ENCODE data around the gene SLC25A45.
A peak's percentile ranks its signal among the peaks of the same experiment; 100 is the strongest.

Gene SLC25A45

GRCh38 chr11:65384301-65384889 lies 1.9 kb upstream of the SLC25A45 start:
- DNase-seq: no peak

- DNase-seq: no peak
These were observed 1.3 kb upstream of the SLC25A45 start for GRCh38 chr11:65383778-65384177.

- no peak for DNase-seq
These were observed 440 bp upstream of the SLC25A45 start for GRCh38 chr11:65382804-65383368.

GRCh38 chr11:65381716-65382032 lies 772 bp downstream of the SLC25A45 start:
- no peak for DNase-seq

- DNase-seq: no peak
These were observed 1.9 kb downstream of the SLC25A45 start for GRCh38 chr11:65380460-65381119.

- DNase-seq: no peak
These were observed 2.6 kb downstream of the SLC25A45 start for GRCh38 chr11:65379698-65380459.

GRCh38 chr11:65378928-65379638 lies 3.4 kb downstream of the SLC25A45 start:
- DNase-seq: no peak

- no peak for DNase-seq
These were observed 4.1 kb downstream of the SLC25A45 start for GRCh38 chr11:65378208-65378927.

GRCh38 chr11:65377777-65378176 lies 4.7 kb downstream of the SLC25A45 start:
- DNase-seq: no peak

GRCh38 chr11:65377036-65377435 lies 5.4 kb downstream of the SLC25A45 start:
- no peak for DNase-seq

GRCh38 chr11:65376138-65376713 lies 6.2 kb downstream of the SLC25A45 start:
- DNase-seq: no peak

GRCh38 chr11:65375012-65375411 lies 7.4 kb downstream of the SLC25A45 start:
- no peak for DNase-seq

- DNase-seq: no peak
These were observed 8.4 kb downstream of the SLC25A45 start for GRCh38 chr11:65373839-65374580.

GRCh38 chr11:65370659-65371049 lies 11.8 kb downstream of the SLC25A45 start:
- DNase-seq: no peak

- peak; percentile 80 for DNase-seq
These were observed 16.1 kb downstream of the SLC25A45 start for GRCh38 chr11:65366340-65366773.

GRCh38 chr11:65363770-65364169 lies 18.7 kb downstream of the SLC25A45 start:
- DNase-seq: no peak

- no peak for DNase-seq
These were observed 19.5 kb downstream of the SLC25A45 start for GRCh38 chr11:65362966-65363365.

- no peak for DNase-seq
These were observed 20.0 kb downstream of the SLC25A45 start for GRCh38 chr11:65362320-65362931.

- no peak for DNase-seq
These were observed 24.5 kb downstream of the SLC25A45 start for GRCh38 chr11:65357856-65358356.

GRCh38 chr11:65356394-65356972 lies 26.0 kb downstream of the SLC25A45 start:
- DNase-seq: no peak

Measured in NCI-H187 treated with DMSO at 0.1 percent for 48 hours (cell line).